ACHN (cell line): ENCODE measurements around the gene CHN1.

Experiments used
- DNase-seq: peaks from one replicate; pipeline ENCODE4 v3.0.0-alpha.2; 2015
- in situ Hi-C: cut with HindIII; loops from 2 replicates; pipeline ENCODE4 v1.10.0; 2017; ENCODE audit warnings: low sequenced_read_pairs, low pct_ligation_motif_present, low pct_unique_long_range_greater_than_20kb

The CHN1 gene, protein sequence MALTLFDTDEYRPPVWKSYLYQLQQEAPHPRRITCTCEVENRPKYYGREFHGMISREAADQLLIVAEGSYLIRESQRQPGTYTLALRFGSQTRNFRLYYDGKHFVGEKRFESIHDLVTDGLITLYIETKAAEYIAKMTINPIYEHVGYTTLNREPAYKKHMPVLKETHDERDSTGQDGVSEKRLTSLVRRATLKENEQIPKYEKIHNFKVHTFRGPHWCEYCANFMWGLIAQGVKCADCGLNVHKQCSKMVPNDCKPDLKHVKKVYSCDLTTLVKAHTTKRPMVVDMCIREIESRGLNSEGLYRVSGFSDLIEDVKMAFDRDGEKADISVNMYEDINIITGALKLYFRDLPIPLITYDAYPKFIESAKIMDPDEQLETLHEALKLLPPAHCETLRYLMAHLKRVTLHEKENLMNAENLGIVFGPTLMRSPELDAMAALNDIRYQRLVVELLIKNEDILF

DNA sequence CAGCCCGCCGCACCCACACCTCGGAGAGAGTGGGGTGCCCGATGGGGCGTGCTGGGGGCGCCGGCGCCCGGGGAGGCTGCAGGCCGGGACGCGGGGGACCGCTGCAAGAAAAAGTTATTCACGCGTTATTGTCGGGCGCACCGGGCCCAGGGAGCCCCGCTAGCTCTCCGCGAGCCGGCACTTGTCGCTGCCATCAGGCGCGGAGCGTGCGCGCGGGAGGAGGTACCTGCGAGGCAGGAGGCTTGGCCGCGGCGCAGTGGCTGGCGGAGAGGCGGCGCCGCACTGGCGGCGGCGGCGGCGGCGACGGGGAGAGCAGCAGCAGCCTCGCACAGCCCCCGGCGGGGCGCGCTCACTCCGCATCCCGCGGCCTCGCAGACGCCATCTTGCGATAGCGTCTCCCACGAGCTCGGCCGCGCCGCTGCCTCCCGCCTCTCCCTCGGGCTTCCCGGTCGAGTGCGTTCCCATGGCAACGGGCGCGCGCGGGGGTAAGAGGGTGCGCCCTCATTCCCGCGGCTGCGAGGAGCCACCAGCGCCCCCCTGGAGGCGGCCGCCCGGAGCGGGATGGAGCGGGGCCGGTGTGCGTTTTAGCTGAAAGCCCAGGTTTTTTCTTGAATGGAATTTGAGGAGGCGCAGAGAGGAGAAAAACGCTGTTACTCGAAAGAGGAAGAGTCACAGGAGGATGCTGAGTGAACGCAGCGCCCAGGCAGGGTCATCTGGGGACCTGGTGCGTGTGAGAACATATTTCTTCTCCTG lies at the start of gene CHN1:
Gene CHN1 (minus strand): TSS at position 402 of the 753 bp plus-strand sequence. CDS start 469 bp downstream, outside the sequence.
- DNase-seq = peak; percentile 88
- in situ Hi-C loops = no loop called here

DNA sequence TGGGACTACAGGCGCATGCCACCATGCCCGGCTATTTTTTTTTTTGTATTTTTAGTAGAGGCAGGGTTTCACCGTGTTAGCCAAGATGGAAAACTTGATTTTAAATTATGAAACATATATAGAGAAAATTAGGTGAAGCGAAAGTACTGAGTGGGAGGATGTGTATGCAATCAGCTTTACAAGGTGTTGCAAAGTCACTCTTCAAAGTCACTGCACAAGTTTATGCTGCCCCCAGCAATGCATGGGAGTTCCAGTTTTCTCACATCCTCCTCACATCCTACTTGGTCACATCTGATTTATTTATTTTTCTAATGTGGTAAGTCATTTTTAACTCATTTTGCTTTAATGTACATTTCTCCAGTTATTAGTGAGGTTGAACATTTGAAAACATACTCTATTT lies 49.2 kb upstream of the CHN1 start:
- in situ Hi-C loops = no loop called here
- no peak for DNase-seq

DNA sequence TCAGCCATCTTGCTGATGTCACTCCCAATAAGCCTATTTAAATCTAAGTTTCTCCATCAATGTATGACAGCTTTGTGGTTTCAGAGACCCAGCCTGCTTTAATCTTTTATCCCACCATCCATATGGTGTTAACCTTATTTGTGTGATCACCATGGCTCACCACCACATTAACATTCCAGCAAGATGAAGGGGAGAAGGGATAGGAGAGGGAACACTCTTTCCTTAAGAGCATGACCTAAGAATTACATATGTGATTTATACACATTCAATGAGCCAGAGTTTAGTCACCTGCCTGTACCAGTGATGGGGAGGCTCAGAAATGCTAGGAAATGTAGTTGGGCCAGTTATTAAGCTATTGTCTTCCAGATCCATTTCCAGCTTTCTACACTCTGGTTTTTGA lies 44.5 kb upstream of the CHN1 start:
- in situ Hi-C loops = no loop called here
- DNase-seq = no peak

DNA sequence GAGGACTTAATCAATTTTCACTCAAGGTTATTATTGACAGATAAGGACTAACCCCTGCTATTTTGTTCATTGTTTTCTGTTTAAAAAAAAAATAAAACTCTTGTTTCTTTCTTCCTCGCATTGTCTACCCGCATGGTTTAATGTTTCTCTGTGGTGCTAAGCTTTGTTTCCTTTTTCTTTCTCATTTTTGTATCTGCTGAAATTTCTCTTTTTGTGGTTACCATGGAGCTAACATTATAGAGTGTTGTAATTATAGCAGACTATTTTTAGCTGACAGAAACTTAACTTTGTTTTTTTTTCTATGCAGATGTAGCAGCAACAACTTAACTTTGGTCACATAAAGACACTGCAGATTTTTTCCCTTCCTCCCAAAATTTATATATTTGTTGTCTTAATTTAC lies 43.1 kb upstream of the CHN1 start:
- in situ Hi-C loops = no loop called here
- no peak for DNase-seq

DNA sequence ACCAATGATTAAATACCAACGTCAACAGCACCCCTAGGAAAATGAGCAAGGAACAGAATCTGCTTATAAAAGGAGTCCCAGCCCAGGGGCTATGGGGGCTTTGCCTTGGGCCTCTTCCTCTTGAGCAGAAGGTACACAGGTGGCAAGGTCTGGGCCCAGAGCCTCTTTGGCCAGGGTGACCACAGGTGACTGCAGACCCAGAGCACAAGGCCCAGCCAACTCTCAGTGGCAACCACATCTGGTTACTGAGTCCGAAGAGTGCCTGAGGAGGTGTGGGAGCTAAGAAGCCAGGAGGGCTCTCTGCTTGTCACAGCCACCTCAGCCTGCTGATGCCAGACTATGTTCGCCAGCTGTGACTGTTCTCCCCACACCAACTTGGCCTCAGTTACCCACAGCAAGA lies 34.3 kb upstream of the CHN1 start:
- in situ Hi-C loops = no loop called here
- no peak for DNase-seq

DNA sequence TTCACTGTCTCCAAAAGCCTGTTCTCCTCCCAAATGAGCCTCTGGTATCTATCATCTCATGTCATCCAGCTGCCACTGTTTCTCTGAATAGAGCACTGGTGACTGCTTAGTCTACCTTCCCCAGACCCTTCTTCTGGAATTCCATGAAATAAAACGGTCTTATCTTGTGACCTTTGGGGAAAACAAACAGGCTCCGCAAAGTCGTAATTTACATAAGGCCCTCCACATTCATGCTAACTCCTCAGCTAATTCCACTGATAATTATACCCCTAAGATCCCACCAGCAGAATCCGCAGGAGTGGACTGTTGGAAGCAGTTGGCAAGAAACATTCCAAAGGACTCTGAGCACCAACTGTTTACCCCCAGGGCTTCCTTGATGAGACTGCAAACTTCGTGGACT lies 33.9 kb upstream of the CHN1 start:
- no peak for DNase-seq
- in situ Hi-C loops = no loop called here

DNA sequence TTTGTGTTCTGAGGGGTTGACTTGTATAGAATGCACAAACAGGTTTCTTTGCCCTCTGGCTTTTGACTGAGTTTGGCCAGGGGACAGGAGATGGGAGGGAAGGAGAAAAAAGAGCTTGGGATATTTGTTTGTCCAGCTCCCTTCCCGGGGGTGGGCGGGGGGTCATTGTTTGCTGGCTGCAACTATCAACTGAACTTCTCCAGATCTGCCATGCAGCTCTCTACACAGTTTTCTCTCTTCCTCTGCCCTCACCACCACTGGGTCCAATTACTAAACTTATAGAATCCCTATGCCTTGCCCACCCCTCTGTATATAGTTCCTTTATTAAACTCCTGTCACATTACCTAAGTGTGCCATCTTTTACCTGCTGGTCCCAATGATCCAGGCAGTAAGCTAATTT lies 32.8 kb upstream of the CHN1 start:
- in situ Hi-C loops = no loop called here
- DNase-seq = no peak

DNA sequence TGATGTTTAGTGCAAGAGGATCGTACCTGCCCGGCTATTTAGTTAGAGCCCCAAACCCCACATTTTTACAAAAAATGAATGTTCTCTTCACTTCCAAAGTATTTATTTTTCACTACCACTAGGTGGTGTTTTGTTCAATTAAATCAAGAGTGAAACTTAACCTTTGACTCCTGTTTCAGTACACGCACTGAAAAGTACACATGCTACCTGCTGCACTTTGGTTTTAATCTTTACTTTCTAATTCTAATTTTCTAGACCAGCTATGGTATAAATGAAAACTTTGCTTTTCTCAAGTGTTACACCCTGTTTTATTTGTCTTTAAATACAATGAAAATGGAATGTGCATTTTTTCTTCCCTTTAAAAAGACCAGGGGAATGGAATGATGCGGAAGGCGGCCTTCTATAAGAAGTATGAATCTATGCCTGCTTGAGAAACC lies 31.4 kb upstream of the CHN1 start:
- DNase-seq = peak; percentile 60
- in situ Hi-C loops = no loop called here

DNA sequence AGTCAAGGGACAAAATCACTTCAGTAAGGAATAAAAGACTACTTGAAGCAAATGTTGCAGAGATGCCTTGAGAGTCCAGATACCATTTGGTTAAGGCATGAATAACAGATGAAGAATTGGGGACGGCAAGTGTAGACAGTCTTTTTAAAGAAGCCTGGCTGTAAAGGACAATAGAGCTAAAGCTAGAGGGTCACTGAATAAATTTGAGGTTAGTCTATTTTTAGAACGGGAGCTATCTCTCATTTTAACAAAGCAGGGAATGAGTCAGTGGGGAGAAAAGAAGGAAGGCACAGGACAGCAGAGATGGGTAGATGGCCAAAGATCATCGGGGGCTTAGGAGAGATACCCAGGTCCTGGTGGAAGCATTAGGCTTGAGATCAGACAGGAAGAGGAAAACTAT lies 30.6 kb upstream of the CHN1 start:
- DNase-seq = no peak
- in situ Hi-C loops = no loop called here

DNA sequence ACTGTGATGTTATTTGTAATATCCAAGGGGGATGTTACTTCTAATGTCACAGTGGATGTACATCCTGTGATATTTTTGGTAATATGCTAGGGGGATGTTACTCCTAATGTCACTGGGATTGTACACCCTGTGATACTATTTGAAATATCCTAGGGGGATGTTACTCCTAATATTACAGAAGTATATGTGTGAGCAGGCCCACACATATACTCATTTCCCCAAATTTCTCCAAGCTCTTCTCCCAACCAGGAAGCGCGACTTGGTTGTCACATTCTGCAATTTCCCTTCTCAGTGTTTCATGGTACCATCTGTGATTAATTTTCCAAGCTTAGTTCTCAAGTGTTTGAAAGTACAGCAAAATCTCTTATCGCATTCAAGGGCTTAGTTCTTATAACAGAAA lies 29.5 kb upstream of the CHN1 start:
- no peak for DNase-seq
- in situ Hi-C loops = no loop called here

DNA sequence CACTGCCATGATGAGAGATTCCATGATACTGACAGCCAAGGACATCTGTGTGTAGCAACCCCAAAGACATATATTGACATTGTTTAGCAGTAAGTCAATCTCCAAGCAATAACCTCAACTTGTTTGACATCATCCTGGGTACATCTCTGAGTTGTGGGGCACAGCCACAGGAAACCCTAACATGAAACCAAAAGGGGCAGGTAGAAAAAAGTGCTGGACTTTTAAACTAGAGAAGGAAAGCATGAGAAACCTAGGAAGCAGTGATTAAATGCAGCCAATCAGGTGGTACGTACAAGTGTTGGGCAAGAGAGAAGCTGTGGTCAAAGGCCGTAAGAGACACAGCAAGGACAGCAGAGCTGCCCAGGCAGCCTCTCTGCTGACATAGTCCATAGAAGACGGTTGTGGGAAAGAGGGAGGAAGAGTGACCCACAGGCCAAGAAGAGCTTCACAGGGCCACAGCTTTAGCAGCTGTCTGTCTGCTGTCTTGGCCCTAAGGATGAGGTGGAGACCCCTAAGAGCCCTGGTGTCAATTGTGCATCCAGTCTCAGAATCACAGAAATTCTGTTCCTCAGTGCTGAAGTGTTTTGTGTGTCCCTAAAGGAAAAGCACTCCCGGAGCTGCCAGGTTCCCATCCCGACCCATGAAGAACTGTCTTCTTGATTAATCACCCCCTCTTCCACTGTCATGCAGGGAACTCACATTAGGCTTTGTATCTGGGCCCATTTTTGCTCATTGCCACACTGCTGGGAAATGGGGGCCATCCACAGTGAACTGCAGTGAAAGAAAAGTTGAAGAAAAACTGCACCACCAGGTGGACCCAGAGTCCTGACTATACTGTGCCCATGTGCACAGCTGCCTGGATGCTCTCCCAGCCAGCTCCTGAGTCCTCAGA lies 25.4 kb upstream of the CHN1 start:
- in situ Hi-C loops = no loop called here
- peak; percentile 53 for DNase-seq

DNA sequence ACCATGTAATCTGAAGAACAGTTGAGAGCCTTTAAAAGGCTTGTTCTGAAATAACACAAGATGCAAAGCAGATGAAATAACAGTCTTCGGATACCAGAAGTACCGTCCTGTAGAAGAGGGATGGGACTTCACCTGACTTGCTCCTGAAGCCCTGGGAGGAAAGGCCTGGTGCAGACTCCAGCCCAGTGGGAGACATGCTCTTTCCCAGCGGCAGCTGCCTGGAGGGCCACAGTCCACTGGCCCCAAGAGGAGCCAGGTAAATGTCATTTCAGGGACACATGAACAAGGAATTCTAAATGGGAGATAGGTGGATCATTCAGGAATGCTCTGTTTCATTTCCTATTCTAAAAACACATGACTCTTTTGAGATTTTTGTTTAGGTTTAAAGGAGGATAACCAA lies 22.6 kb upstream of the CHN1 start:
- in situ Hi-C loops = no loop called here
- no peak for DNase-seq

DNA sequence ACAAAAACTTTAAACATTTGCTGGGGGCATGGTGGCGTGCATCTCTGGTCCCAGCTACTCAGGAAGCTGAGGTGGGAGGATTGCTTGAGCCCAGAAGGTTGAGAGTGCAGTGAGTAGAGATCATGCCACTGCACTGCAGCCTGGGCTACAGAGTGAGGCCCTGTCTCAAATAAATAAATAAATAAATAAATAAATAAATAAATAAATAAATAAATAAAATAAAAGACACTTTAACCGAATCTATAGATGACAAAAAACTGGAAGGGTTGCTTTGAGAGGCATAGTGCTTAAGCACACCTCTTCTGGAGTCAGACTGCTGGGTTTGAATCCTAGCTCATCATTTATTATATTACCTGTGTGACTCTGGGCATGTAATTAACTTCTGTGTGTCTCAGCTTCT lies 21.2 kb upstream of the CHN1 start:
- in situ Hi-C loops = no loop called here
- DNase-seq = no peak

DNA sequence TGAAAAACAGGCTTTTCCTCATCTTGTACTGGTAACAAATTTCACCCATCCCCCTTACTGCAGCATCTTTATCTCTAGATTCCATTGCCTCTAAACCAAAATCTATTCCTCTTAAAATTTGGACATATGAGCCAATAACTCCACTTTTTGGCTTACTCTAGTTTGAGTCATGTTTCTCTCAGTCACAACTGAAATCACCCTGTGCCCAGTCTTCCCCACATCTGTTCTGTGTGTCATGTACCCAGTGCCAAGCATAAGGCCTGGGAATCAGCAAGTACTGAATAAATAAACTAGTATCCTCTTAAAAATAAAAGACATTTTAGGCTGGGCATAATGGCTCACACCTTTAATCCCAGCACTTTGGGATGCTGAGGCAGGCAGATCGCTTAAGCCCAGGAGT lies 20.8 kb upstream of the CHN1 start:
- no peak for DNase-seq
- in situ Hi-C loops = no loop called here

DNA sequence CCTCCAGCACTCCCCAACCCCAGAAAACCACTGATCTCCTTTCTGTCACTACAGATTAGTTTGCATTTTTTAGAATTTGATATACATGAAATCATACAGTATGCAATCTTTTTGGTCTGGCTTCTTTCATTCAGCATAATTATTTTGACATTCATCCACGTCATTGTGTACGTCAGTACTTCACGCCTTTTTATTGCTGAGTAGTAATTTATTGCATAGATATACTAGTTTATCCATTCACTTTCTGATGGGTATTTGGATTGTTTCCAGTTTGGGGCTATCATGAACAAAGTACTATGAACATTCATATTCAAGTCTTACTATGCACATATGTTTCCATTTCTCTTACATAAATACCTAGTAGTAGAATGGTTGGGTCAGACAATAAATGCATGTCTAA lies 20.1 kb upstream of the CHN1 start:
- DNase-seq = no peak
- in situ Hi-C loops = no loop called here

DNA sequence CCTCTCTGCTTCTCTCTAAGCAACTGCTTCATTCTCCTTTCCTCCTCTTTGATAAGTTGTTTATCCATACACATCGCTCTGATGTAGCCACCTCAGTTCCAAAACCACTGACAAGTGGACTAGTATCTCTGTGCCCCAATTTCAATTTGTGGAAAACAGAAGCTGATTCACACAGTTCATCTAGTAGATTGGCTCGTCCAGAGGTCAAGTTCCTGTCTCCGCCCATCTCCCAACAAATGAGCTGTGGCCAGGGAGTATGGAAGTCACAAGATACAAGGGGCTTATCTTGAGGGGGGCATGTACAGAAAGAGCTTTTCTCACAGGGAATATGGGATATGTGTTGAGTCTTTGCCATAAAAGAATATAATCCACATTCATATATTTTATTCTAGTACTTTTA lies 17.7 kb upstream of the CHN1 start:
- DNase-seq = no peak
- in situ Hi-C loops = no loop called here

DNA sequence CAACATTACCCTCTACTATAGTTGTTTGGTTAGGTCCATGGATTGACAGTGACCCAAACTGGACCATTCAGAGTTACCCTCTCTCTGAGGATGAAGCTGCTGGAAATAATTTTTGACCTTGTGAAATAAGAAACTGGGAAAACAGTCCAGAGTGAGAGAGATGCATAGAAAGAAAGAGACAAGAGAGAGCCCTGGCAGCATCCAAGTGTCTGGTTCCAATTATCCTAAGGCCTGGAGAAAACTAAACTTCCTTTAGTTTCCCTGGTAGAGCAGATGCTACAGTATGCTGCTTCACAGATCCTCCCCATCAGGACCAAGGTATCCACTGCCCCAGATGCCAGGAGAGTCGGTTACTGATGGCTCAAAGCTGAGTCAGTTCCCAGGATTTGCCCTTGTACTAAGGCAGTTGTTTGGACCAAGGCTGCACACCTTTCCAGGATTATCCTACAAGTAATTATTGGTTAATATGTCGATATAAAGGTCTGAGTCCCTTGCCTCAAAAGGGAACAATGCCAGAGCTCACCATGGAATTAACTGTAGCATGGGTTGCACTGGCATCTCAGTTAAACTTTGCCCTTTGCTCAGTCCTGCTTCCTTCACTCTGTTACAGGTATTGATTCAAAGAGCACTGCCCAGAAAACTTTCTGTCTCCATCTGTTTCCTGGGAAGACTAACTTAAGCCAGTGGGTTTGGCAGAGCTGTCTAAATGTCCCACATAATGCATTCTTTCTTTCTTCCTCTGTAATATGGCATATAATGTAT lies 14.6 kb upstream of the CHN1 start:
- DNase-seq = no peak
- in situ Hi-C loops = no loop called here

DNA sequence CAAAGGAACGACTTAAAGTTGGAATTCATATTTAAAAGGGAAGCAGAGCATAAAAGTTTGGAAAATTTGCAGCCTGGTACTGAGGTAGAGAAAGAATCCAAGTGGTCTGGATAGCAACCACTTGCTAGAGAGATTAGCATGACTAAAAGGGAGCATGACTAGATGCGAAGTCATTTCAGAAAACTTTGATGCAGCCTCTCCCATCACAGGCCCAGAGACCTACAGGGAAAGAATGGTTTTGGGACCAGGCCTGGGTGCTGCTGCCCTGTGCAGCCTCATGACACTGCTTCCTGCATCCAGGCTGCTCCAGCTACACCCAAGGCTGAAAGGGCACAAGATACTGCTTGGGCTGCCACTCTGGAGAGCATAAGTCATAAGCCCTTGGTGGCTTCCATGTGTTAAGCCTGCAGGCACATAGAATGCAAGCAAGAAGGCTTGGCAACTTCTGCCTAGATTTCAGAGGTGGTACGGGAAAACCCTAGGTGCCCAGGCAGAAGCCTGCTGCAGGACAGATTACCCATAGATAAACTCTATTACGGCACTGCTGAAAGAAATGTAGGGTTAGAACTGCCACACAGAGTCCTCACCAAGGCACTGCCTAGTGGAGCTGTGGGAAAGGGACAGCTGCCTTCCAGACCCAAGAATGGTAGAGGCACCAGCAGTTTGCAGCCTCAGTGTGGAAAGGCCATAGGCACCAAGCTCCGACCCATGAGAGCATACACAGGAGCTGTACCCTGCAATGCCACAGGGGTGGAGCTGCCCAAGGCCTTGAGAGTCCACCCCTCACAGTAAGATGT lies 12.6 kb upstream of the CHN1 start:
- in situ Hi-C loops = no loop called here

More for the DNA sequence above, 12.6 kb upstream of the CHN1 start:
- DNase-seq = no peak
